Right ventricle myocardium superior (tissue), 1 donor: ENCODE results near the gene SEMA3F. TPM values are rescaled to one million over a fixed set of nuclear protein-coding genes. Genes with fewer than 3 reads are reported as not detected.
A peak's percentile ranks its signal among the peaks of the same experiment; 100 is the strongest.
"Not testable (repeated sequence)": the region's sequence is repeated elsewhere in the genome, so short reads cannot be mapped to it uniquely, and the experiment has no call there.

ENCODE experiments used
- ATAC-seq: fragments of 200-7000 bp; cut with Tn5 transposase; one replicate; pipeline ENCODE4 v1.9.1; 2020; ENCODE audit warnings: mild to moderate bottlenecking; ENCODE audit not compliant: poor library complexity
- DNase-seq: peaks from one replicate; pipeline ENCODE4 v3.0.0-alpha.2; 2020
- intact Hi-C: fragments of 100-400 bp; cut with DNase I; formaldehyde crosslinking; loops from one replicate; pipeline ENCODE4 v1.11.2; 2022
- total RNA-seq: library from RNA; stranded (reverse); fragmentation: NEBNext Ultra II Directional; extraction: Animal tissue kit (Norgen Biotek cat#: 25700); gene quantifications from one replicate; pipeline ENCODE4 v1.2.1, GENCODE V29; 2021
- donor health status: DM: no; HTN: yes; CAD: no; lungs with severe emphysema.

The SEMA3F gene
- total RNA-seq, 1 donor from 2014 or later = 10.8 TPM

- DNase-seq (no peak), ATAC-seq (no peak)
- intact Hi-C loops = no loop called here
Measured at GRCh38 chr3:50217681-50218080, 62.6 kb downstream of the SEMA3F start.

GRCh38 chr3:50218448-50218847 lies 63.3 kb downstream of the SEMA3F start:
- intact Hi-C loops = no loop called here
- DNase-seq = no peak
- ATAC-seq = no peak

DNA sequence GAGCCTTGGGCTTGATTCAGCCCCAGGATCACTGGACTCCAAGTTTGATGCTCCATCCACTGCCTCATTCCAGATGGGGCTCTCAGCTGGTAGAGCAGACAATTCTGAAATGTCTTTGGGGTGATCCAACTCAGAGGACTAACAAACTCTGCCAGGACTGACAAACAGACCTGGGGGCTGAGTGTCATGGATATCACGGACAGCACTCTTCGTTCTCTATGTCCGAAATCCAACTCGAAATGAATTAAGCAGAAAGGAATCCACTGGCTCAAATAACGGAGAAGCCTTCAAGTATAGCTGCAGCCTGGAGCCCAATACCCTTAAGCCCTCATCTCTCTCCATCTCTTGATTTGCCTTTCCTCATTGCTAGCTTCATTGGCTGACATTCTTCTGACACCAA lies 64.2 kb downstream of the SEMA3F start:
- ATAC-seq = no peak
- no peak for DNase-seq
- intact Hi-C loops = no loop called here

GRCh38 chr3:50220109-50220508 lies 65.0 kb downstream of the SEMA3F start:
- DNase-seq (no peak), ATAC-seq (peak; percentile 29)
- intact Hi-C loops = no loop called here

GRCh38 chr3:50221051-50221410 lies 65.9 kb downstream of the SEMA3F start:
- DNase-seq = no peak
- intact Hi-C loops = no loop called here
- no peak for ATAC-seq

DNA sequence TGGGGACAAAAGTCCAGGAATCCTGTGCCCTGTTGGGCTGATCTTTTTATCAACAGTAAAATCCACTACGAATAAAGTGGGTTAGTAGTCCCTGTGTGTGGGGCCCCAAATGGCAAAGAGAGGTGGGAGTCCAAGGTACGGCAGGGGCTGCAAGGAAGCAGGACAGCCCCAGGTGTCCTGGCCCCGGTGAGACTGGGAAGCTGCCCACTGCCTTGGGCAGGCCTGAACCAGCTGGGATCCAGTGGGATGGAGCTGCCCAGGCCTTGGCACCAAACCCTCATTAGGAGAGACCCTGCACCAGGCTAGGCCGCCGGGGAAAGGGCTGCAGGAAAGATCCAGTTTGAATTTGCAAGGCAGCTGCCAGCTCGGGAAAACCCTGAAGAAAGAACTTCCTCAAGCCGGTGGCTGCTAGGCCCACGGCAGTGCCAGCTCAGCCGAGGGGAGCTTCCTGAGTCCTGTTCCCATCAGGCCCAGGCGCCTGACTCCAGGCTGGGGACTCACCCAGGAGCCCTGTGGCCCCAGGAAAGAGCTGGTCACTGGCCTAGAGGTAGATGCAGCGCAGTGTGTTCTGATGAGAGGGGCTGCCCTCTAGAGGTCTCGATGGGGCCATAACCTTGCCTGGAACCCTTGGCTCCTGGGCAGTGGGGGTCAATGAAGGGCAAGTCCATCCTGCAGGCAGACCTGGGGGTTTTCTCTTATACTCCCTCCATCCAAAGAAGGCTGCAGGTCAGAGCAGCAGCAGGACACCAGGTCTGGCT lies 66.5 kb downstream of the SEMA3F start:
- intact Hi-C loops = no loop called here
- ATAC-seq (no peak), DNase-seq (no peak)

- DNase-seq (no peak), ATAC-seq (no peak)
- intact Hi-C loops = no loop called here
Measured at GRCh38 chr3:50222169-50222528, 67.0 kb downstream of the SEMA3F start.

- ATAC-seq = no peak
- intact Hi-C loops = no loop called here
Measured at GRCh38 chr3:50224639-50225038, 69.5 kb downstream of the SEMA3F start.

DNA sequence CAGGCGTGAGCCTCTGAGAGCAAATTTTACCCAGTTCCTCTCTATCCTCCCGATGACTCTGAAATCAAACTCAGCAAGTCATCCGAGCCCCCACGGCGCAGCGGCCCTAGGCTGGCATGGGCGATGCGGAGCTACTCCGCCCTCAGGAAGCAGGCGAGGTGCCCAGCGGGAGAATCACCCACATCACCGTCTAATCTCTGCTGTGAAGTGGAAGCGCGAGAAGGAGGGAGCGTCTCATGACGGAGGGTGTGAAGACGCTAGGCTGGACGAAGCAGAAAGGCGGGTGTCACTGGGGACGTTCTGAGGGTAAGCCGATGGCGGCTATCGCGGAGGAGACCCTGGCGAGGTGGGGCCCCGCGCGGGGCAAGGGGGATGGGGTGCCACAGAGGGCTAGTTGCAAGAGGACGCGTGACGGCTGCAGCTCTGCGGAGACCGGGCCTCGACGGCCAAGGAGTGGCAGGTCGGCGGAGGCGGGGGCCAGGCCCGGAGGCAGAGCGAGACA lies 71.8 kb downstream of the SEMA3F start:
- intact Hi-C loops = loop anchor here (2.0 kb wide), 1 partner anchor 34 kb away; no protein-coding TSS in a partner anchor
- ATAC-seq (peak; percentile 36), DNase-seq (no peak)

More at GRCh38 chr3:50224639-50225038, 69.5 kb downstream of the SEMA3F start:
- DNase-seq = no peak

DNA sequence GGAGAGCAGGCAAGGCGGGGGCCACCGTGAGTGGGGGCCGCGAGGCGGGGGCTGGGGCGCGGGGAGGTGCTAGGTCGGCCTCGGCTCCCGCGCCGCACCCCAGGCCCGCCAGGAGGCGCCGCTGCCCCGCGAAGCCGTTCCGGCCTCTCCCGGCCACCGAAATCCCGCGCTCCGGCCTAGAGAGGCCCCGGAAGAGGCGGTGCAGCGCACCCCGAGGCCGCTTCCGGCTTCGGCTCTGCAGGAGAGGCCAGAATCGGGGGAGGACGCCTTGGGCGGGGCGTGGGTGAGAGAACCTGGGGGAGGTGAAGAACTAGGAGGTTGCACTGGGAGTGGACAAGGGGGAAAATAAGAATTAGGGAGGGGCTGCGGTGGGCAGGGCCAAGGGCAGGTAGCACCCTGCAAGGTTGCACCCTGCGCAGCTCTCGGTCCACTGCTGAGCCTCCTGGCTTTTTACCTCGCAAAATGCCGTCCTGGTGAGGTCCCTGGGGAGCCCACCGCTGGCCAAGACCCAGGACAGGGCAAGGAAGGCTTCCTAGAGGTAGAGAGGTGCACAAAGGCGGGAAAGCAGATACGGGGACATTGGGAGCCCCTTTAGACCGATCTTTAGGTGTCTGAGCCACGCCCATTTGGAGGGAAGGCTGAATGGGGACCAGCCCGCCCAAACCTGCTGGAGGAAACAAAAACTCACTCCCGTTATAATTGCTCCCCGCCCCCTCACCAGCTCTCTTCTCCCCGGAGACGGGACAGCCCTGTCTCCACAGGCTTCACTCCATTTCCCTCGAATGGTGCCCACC lies 72.5 kb downstream of the SEMA3F start:
- ATAC-seq = peak; percentile 94
- intact Hi-C loops = loop anchor here (2.0 kb wide), 1 partner anchor 35 kb away; no protein-coding TSS in a partner anchor
- peak; percentile 96 for DNase-seq

GRCh38 chr3:50228184-50228763 lies 73.2 kb downstream of the SEMA3F start:
- DNase-seq, ATAC-seq, intact Hi-C loops: not testable (repeated sequence)

DNA sequence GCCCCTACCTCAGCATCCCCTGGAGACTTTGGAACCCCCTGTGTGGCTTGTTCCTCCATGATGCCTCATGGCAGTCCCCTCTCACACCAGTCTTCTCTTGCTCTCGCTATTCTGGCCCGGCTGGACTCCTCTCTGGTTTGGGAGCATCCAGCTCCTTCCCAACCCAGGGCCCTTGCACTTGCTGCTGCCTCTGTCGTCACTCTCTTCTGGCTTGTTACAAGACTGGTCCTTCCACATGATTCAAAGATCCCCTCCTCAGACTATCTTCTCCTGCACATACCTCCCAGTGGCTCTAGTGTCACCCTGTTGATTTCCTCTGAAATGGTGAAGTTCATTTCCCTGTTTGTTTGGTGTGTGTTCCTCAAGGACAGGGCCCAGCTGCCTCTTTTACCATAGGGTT lies 74.4 kb downstream of the SEMA3F start:
- intact Hi-C loops = no loop called here
- DNase-seq = no peak

DNA sequence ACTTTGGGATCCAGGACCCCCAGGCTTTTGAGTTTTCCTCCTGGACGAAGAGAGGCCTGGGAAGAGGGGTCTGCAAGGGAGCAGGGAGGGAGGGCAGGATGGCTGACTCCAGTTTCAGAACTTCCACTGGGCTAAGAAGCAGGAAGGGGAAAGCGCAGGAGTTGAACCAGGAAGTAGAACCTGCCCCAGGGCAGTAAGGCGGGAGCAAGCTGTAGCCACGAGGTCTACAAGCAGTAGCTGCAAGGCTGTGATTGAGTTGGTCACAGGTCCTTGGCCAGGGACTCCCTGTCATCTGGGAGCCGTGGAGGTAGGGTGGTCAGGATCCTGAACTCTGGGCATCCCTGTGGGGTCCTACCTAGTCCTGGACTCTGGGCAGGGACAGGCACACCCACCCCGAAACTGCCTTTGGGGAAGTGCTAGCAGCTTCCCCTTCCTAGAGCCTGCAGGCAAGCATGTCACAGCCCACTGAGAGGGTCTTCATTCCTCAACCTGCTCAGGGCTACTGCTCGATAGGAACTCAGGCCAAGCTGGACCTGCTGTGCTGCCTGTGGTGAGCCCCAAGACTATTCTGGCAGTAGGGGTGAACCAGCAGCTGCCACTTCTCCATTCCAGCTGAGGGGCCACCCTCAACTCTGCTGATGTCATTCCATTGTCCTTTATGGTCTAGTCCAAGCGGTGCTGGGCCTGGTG lies 75.1 kb downstream of the SEMA3F start:
- intact Hi-C loops = loop anchor here (2.0 kb wide), 1 partner anchor 41 kb away; no protein-coding TSS in a partner anchor
- DNase-seq (no peak), ATAC-seq (no peak)

More for the DNA sequence above, 74.4 kb downstream of the SEMA3F start:
- no peak for ATAC-seq

DNA sequence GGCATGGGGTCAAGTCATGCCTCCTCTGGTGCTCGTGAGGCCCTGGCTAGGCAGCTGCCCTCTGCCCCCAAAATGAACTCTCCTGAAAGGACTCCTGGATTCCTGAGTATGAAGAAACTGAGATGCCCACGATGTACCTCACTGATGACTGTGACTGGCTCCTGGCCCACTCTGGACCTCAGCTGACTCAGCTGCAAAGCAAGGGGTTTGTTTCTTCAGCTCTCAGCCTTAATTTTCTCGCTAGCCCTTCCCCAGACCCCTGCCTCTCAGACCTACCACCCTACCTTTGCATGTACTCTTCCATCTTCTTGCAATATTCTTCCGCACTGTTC lies 75.6 kb downstream of the SEMA3F start:
- intact Hi-C loops = loop anchor here (2.0 kb wide), 1 partner anchor 40 kb away; no protein-coding TSS in a partner anchor
- no peak for DNase-seq
- ATAC-seq = no peak

DNA sequence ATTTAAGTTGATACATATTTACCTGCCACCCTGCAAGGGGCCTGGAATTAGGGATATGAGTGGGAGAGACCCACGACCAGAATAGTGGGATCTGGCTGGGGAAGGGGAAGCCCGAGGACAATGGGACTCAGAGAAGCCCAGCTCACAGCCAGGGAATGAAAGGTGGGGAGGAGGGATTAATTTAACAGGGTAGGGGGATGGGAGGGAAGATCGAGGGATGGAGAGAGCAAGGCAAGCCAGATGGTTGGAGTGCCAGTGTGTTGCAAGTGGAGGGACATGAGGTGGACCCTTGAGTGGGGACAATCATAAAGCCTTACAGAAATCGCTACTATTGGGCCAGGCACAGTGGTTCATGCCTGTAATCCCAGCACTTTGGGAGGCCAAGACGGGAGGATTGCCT lies 76.5 kb downstream of the SEMA3F start:
- ATAC-seq (no peak), DNase-seq (no peak)
- intact Hi-C loops = loop anchor here (2.0 kb wide), 1 partner anchor 39 kb away; no protein-coding TSS in a partner anchor

DNA sequence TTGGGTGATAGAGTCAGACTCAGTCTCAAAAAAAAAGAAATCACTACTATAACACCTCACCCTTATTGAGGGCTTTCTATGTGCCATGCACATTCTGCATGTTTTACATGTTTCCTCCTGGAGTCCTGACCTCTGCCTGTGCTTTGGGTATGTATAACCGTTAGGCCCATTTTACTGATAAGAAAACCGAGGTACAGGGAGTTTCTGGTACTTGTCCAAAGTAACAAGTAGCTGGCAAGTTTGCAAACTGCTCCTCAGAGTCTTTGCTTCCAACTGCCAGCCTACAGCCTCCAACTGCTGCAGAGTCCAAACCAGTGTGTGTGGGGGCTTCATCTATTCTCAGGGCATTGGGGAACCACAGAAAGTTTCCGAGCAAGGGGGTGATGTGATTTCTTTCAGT lies 77.2 kb downstream of the SEMA3F start:
- intact Hi-C loops = no loop called here
- ATAC-seq (no peak), DNase-seq (no peak)

GRCh38 chr3:50233176-50233575 lies 78.1 kb downstream of the SEMA3F start:
- no peak for ATAC-seq
- intact Hi-C loops = no loop called here
- DNase-seq = no peak

DNA sequence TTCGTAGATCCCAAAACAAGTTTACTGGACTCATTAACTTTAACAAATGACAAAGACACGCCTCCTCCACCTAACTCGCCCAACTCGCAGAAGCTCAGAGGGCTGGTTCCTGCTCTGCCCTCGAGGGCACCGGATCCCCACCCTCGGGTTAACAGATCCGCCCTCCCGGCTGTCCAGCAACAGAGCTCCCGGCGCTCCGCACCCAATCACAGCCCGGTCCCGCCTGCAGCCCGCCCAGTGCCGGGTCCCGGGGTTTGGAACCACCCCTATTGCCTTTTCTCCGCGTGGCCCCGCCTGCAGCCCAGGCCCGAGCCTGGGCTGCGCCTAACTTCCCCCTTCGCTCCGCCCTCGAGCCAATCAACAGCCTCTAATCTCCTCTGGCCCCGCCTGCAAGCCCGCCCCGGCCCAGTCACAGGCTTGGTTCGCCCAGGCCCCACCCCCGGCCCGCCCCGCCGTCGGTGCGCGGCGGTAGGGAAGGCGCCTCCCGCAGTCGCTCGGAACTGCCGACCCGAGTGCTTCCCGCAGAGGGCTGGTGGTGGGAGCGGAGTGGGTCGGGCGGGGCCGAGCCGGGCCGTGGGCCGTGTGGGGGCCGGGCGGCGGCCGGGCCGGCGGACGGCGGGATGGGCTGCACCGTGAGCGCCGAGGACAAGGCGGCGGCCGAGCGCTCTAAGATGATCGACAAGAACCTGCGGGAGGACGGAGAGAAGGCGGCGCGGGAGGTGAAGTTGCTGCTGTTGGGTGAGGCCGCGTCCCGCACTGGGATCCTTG lies 80.8 kb downstream of the SEMA3F start, which contains the start of gene GNAI2:
Gene GNAI2 (plus strand): TSS at position 489 of the 768 bp plus-strand sequence. CDS start 132 bp downstream, at position 621.
- DNase-seq = peak; percentile 99
- intact Hi-C loops = no loop called here
- peak; percentile 90 for ATAC-seq
